ENCODE data around the gene LARP6. TPM values are rescaled to one million over a fixed set of nuclear protein-coding genes. Genes with fewer than 3 reads are reported as not detected.

LARP6 gene
- total RNA-seq, 1 experiment from 2014 or later: 53.6 TPM

GRCh38 chr15:70823196-70823595 is 30.8 kb downstream of the LARP6 start:
- Histone ChIP-seq H3K27me3 (replicated peaks; ENCODE audit: insufficient read depth, low read depth, low read length, poor library complexity) (no peaks in the 10 kb centered on the region), H3K9me3 (ENCODE audit: low read depth, low read length, poor library complexity, severe bottlenecking) (peaks cover 4% of the 10 kb centered on the region), H3K4me1 (ENCODE audit: insufficient read depth, low read length, poor library complexity, severe bottlenecking) (peaks cover 16% of the 10 kb centered on the region), H3K4me3 (ENCODE audit: low read depth, low read length, poor library complexity, severe bottlenecking) (no peak overlapping the region), H3K27ac (ENCODE audit: low read depth, low read length, poor library complexity, severe bottlenecking) (no peak overlapping the region), H3K36me3 (ENCODE audit: insufficient read depth, low read length, poor library complexity, severe bottlenecking) (no peaks in the 10 kb centered on the region)
- CTCF ChIA-PET: interaction anchor here (0.6 to 0.7 kb wide), 2 partner anchors 150 to 983 kb away, joined by 4 to 6 read pairs; no protein-coding TSS in a partner anchor
- POLR2A ChIA-PET (ENCODE audit: low non-redundant PET): no interaction called here
- intact Hi-C loops (cut with micrococcal nuclease; ENCODE audit: unreplicated experiment): no loop called here
- BruUV-seq (replicated peaks): no TSS peak
- no peak for DNase-seq (ENCODE audit: low spot score)
- no peak for TF ChIP-seq EZH2 (IDR thresholded peaks at IDR 0.05; ENCODE audit: borderline replicate concordance, low read depth, low read length, poor library complexity, severe bottlenecking)

GRCh38 chr15:70820214-70820613 is 33.7 kb downstream of the LARP6 start:
- intact Hi-C loops (cut with micrococcal nuclease; ENCODE audit: unreplicated experiment): no loop called here
- CTCF ChIA-PET: interaction anchor here (0.6 kb wide), 1 partner anchor 143 kb away, joined by 3 read pairs; no protein-coding TSS in a partner anchor
- Histone ChIP-seq H3K27ac (ENCODE audit: low read depth, low read length, poor library complexity, severe bottlenecking) (no peak overlapping the region), H3K4me1 (ENCODE audit: insufficient read depth, low read length, poor library complexity, severe bottlenecking) (no peaks in the 10 kb centered on the region), H3K36me3 (ENCODE audit: insufficient read depth, low read length, poor library complexity, severe bottlenecking) (no peaks in the 10 kb centered on the region), H3K9me3 (ENCODE audit: low read depth, low read length, poor library complexity, severe bottlenecking) (peaks cover 4% of the 10 kb centered on the region), H3K4me3 (ENCODE audit: low read depth, low read length, poor library complexity, severe bottlenecking) (no peak overlapping the region), H3K27me3 (replicated peaks; ENCODE audit: insufficient read depth, low read depth, low read length, poor library complexity) (no peaks in the 10 kb centered on the region)
- TF ChIP-seq CTCF (conservative IDR thresholded peaks at IDR 0.05; ENCODE audit: low read depth, low read length): no peak
- POLR2A ChIA-PET (ENCODE audit: low non-redundant PET): no interaction called here
- DNase-seq (ENCODE audit: low spot score): no peak
- no TSS peak for BruUV-seq (replicated peaks)

- ChIA-PET POLR2A (ENCODE audit: low non-redundant PET) (no interaction called here), CTCF (no interaction called here)
- Histone ChIP-seq H3K27ac (ENCODE audit: low read depth, low read length, poor library complexity, severe bottlenecking) (no peak overlapping the region), H3K9me3 (ENCODE audit: low read depth, low read length, poor library complexity, severe bottlenecking) (peaks cover 4% of the 10 kb centered on the region), H3K27me3 (replicated peaks; ENCODE audit: insufficient read depth, low read depth, low read length, poor library complexity) (no peaks in the 10 kb centered on the region), H3K36me3 (ENCODE audit: insufficient read depth, low read length, poor library complexity, severe bottlenecking) (no peaks in the 10 kb centered on the region), H3K4me3 (ENCODE audit: low read depth, low read length, poor library complexity, severe bottlenecking) (no peak overlapping the region), H3K4me1 (ENCODE audit: insufficient read depth, low read length, poor library complexity, severe bottlenecking) (no peaks in the 10 kb centered on the region)
- intact Hi-C loops (cut with micrococcal nuclease; ENCODE audit: unreplicated experiment): no loop called here
- TF ChIP-seq EZH2 (IDR thresholded peaks at IDR 0.05; ENCODE audit: borderline replicate concordance, low read depth, low read length, poor library complexity, severe bottlenecking) (no peak), CTCF (conservative IDR thresholded peaks at IDR 0.05; ENCODE audit: low read depth, low read length) (no peak)
- DNase-seq (ENCODE audit: low spot score): no peak
- BruUV-seq (replicated peaks): no TSS peak
Measured at GRCh38 chr15:70818580-70818979, 35.4 kb downstream of the LARP6 start.

GRCh38 chr15:70817266-70817665 is 36.7 kb downstream of the LARP6 start:
- no peak overlapping the region for H3K27ac ChIP-seq (ENCODE audit: low read depth, low read length, poor library complexity, severe bottlenecking)
- no peaks in the 10 kb centered on the region for H3K36me3 ChIP-seq (ENCODE audit: insufficient read depth, low read length, poor library complexity, severe bottlenecking)
- POLR2A ChIA-PET (ENCODE audit: low non-redundant PET): interaction anchor here (0.6 kb wide), 2 partner anchors 9 to 102 kb away, joined by 4 to 5 read pairs; no protein-coding TSS in a partner anchor
- H3K4me1 ChIP-seq (ENCODE audit: insufficient read depth, low read length, poor library complexity, severe bottlenecking): no peaks in the 10 kb centered on the region
- no peak for TF ChIP-seq EZH2 (IDR thresholded peaks at IDR 0.05; ENCODE audit: borderline replicate concordance, low read depth, low read length, poor library complexity, severe bottlenecking)
- TF ChIP-seq CTCF (conservative IDR thresholded peaks at IDR 0.05; ENCODE audit: low read depth, low read length): no peak
- intact Hi-C loops (cut with micrococcal nuclease; ENCODE audit: unreplicated experiment): no loop called here
- CTCF ChIA-PET: no interaction called here
- H3K4me3 ChIP-seq (ENCODE audit: low read depth, low read length, poor library complexity, severe bottlenecking): no peak overlapping the region
- no peaks in the 10 kb centered on the region for H3K27me3 ChIP-seq (replicated peaks; ENCODE audit: insufficient read depth, low read depth, low read length, poor library complexity)
- DNase-seq (ENCODE audit: low spot score): no peak
- peaks cover 4% of the 10 kb centered on the region for H3K9me3 ChIP-seq (ENCODE audit: low read depth, low read length, poor library complexity, severe bottlenecking)
- BruUV-seq (replicated peaks): no TSS peak

Measured in A673 (cell line).